ENCODE measurements around the gene CD4. TPM values are rescaled to one million over a fixed set of nuclear protein-coding genes. Genes with fewer than 3 reads are reported as not detected.

The CD4 gene
- total and polyA plus RNA-seq, 2 donors (not counting 1 experiment from before 2014, with no cell fraction given) = 27.2 to 152 TPM

GRCh38 chr12:6843118-6843902, 54.0 kb downstream of the CD4 start:
- Histone ChIP-seq H3K9me3 (ENCODE audit: control insufficient read depth, insufficient read depth, low read depth, low read length) (no peaks in the 10 kb centered on the region), H2AFZ (ENCODE audit: low read length) (no peak overlapping the region), H3K9ac (ENCODE audit: insufficient read depth, low read length) (no peak overlapping the region), H4K20me1 (ENCODE audit: control insufficient read depth, extremely low read depth, insufficient read depth, low read length) (no peaks in the 10 kb centered on the region), H3K27me3 (ENCODE audit: control insufficient read depth, insufficient read depth, low read length) (no peaks in the 10 kb centered on the region), H3K4me1 (ENCODE audit: control insufficient read depth, extremely low read depth, insufficient read depth, low read length) (no peaks in the 10 kb centered on the region), H3K36me3 (ENCODE audit: control insufficient read depth, insufficient read depth, low read length) (peaks cover 38% of the 10 kb centered on the region), H3K4me2 (ENCODE audit: extremely low read depth, insufficient read depth, low read length) (no peak overlapping the region), H3K27ac (ENCODE audit: insufficient read depth, low read length) (no peak overlapping the region), H3K79me2 (ENCODE audit: control insufficient read depth, insufficient read depth, low read length) (no peaks in the 10 kb centered on the region), H3K4me3 (replicated peaks in 1 of 4; ENCODE audit: control extremely low read depth in 1 of 4, insufficient read depth in 1 of 4, low read depth in 3 of 4, low read length in 4 of 4) (no peak overlapping the region)
- no peak for DNase-seq (ENCODE audit: low read depth in 2 of 2)
- no peak for TF ChIP-seq CTCF (conservative IDR thresholded peaks at IDR 0.05 in 1 of 2, IDR thresholded peaks at IDR 0.05 in 1 of 2; ENCODE audit: low read depth in 1 of 2, low read length in 2 of 2)
- TF ChIP-seq EZH2 (IDR thresholded peaks at IDR 0.05; ENCODE audit: low read length, missing control alignments) = no peak

- Histone ChIP-seq H3K9me3 (ENCODE audit: control insufficient read depth, insufficient read depth, low read depth, low read length) (no peaks in the 10 kb centered on the region), H3K4me3 (replicated peaks in 1 of 4; ENCODE audit: control extremely low read depth in 1 of 4, insufficient read depth in 1 of 4, low read depth in 3 of 4, low read length in 4 of 4) (no peak overlapping the region), H3K79me2 (ENCODE audit: control insufficient read depth, insufficient read depth, low read length) (peaks cover 18% of the 10 kb centered on the region), H3K4me2 (ENCODE audit: extremely low read depth, insufficient read depth, low read length) (no peak overlapping the region), H3K9ac (ENCODE audit: insufficient read depth, low read length) (no peak overlapping the region), H3K4me1 (ENCODE audit: control insufficient read depth, extremely low read depth, insufficient read depth, low read length) (peaks cover under 1% of the 10 kb centered on the region), H3K27ac (ENCODE audit: insufficient read depth, low read length) (no peak overlapping the region), H3K36me3 (ENCODE audit: control insufficient read depth, insufficient read depth, low read length) (peaks cover 35% of the 10 kb centered on the region), H3K27me3 (ENCODE audit: control insufficient read depth, insufficient read depth, low read length) (no peaks in the 10 kb centered on the region), H2AFZ (ENCODE audit: low read length) (no peak overlapping the region), H4K20me1 (ENCODE audit: control insufficient read depth, extremely low read depth, insufficient read depth, low read length) (no peaks in the 10 kb centered on the region)
- DNase-seq (ENCODE audit: low read depth in 2 of 2) = no peak
- TF ChIP-seq CTCF (conservative IDR thresholded peaks at IDR 0.05 in 1 of 2, IDR thresholded peaks at IDR 0.05 in 1 of 2; ENCODE audit: low read depth in 1 of 2, low read length in 2 of 2) (no peak), EZH2 (IDR thresholded peaks at IDR 0.05; ENCODE audit: low read length, missing control alignments) (no peak)
Measured at GRCh38 chr12:6845395-6845794, 56.1 kb downstream of the CD4 start.

- H2AFZ ChIP-seq (ENCODE audit: low read length) = no peak overlapping the region
- DNase-seq (ENCODE audit: low read depth in 2 of 2) = no peak
- no peak overlapping the region for H3K27ac ChIP-seq (ENCODE audit: insufficient read depth, low read length)
- no peaks in the 10 kb centered on the region for H3K27me3 ChIP-seq (ENCODE audit: control insufficient read depth, insufficient read depth, low read length)
- H3K4me1 ChIP-seq (ENCODE audit: control insufficient read depth, extremely low read depth, insufficient read depth, low read length) = peaks cover 5% of the 10 kb centered on the region
- peaks cover 35% of the 10 kb centered on the region for H3K36me3 ChIP-seq (ENCODE audit: control insufficient read depth, insufficient read depth, low read length)
- no peak overlapping the region for H3K4me3 ChIP-seq (replicated peaks in 1 of 4; ENCODE audit: control extremely low read depth in 1 of 4, insufficient read depth in 1 of 4, low read depth in 3 of 4, low read length in 4 of 4)
- H3K79me2 ChIP-seq (ENCODE audit: control insufficient read depth, insufficient read depth, low read length) = peaks cover 23% of the 10 kb centered on the region
- no peak for TF ChIP-seq EZH2 (IDR thresholded peaks at IDR 0.05; ENCODE audit: low read length, missing control alignments)
- no peaks in the 10 kb centered on the region for H3K9me3 ChIP-seq (ENCODE audit: control insufficient read depth, insufficient read depth, low read depth, low read length)
- H3K9ac ChIP-seq (ENCODE audit: insufficient read depth, low read length) = no peak overlapping the region
- no peaks in the 10 kb centered on the region for H4K20me1 ChIP-seq (ENCODE audit: control insufficient read depth, extremely low read depth, insufficient read depth, low read length)
- no peak overlapping the region for H3K4me2 ChIP-seq (ENCODE audit: extremely low read depth, insufficient read depth, low read length)
Measured at GRCh38 chr12:6846316-6846869, 57.1 kb downstream of the CD4 start.

Measured in fibroblast of lung (primary cell).